Muscle of back (tissue), 11 donors: ENCODE data around the gene SAG. TPM values are rescaled to one million over a fixed set of nuclear protein-coding genes. Genes with fewer than 3 reads are reported as not detected.

Experiments
- DNase-seq, 3 donors: peaks; one replicate each; pipeline versions ENCODE4 v3.0.0 to v3.0.0-alpha.2; 2013
- polyA plus RNA-seq, 10 donors: library from polyadenylated mRNA; unstranded; fragments of 120-200 nt; gene quantifications; one replicate each; pipeline ENCODE4 v1.2.1, GENCODE V29; 2013; ENCODE audit not compliant: insufficient read length in 10 of 10

Gene SAG
- polyA plus RNA-seq, 10 donors = 0.04 to 0.20 (median 0.13) TPM

DNA sequence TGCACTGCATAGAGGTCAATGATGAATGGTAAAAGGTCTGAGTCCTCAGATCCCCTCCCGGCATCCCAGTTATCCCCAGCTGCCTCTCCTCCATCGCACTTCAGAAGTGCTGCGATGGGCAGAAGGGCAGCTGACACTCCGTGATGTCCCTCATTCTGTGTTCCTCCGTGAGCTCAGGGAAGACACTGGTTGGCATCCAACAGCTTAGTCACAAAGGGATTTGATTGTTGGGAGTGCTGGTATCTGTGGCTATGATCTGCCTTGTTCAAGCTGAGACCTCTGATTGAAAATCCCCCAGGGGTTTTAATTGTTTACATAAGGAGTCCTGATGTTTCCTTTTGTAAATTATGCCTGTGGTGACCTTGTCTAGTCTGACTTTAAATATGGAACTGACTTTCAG, 19.0 kb upstream of the SAG start:
- no peak for DNase-seq

DNA sequence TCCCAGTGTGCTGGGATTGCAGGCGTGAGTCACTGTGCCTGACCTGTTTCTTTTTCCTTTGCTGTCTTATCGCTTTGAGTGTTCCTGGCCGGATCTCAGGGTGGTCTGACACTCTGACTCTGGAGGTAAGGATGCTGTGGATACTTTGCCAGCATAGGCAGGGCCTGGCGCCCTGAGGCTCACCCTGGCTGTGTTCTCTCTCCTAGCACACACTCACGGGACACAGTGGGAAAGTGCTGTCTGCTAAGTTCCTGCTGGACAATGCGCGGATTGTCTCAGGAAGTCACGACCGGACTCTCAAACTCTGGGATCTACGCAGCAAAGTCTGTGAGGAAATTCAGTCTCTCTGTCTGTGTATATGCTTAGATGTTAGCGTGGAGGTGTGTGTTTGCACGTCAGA, 18.0 kb upstream of the SAG start:
- no peak for DNase-seq

DNA sequence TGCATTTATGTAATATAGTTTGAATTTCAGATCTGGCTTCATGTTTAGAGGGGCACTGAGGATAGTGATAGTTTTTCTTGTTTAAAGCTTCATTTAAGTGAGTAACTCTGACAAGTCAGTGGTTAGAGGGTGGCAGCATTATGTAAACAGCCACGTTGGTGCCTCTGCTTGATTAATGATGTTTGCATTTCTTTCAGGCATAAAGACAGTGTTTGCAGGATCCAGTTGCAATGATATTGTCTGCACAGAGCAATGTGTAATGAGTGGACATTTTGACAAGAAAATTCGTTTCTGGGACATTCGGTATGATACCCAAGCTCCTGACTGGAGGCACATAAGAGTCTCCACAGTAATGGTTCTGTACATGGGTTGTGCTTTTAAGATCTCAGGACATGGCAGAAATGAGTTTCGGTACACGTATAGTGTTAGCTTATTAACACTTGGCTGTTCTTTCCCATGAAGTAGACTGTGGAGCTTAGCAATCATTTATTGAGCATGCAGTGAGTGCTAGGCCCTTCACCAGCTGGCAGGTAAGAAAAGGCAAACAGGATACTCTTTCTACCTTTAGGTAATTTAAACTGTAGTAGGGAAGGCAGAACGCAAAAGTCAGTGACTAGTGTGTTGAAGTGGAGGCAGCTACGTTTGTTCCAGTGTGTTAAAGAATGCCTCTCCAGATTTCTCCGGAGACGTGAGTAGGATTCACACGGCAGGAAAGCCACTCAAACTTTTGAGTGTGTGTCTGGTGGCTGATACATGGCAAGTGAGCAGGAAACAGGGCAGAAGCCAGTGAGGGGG, 17.4 kb upstream of the SAG start:
- no peak for DNase-seq

DNA sequence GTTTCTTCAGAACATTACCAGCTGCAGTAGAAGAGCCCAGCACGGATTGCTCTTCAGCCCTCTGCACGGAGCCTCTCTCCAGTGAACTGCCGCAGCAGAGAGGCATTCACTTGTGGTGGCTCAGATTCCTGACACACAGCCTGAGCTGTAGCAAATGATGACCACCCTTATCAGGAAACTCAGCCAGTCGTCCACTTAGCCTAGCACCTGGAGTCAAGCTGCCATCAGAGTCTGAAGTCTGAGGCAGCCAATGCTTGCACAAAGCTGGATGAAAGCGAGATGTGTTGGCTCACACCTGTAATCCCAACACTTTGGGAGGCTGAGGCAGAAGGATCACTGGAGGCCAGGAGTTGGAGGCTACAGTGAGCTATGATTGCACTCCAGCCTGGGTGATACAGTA, 11.7 kb upstream of the SAG start:
- DNase-seq = no peak

DNA sequence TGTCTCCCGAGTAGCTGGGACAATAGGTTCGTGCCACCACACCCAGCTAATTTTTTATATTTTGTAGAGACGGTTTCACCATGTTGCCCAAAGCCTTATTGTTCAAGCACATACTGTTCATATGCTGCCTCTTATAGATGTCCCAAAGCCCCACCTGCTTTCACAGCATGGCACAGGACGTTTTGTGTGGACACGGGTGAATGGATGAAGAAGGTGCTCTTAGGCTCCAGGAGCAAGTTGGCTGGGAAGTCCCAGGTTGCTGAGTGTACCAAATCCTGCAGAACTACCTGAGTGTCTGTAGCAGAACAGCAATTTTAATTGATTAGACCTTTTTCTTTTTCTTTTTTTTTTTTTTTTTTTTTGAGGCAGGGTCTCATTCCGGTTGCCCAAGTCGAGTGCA, 10.5 kb upstream of the SAG start:
- DNase-seq = no peak

DNA sequence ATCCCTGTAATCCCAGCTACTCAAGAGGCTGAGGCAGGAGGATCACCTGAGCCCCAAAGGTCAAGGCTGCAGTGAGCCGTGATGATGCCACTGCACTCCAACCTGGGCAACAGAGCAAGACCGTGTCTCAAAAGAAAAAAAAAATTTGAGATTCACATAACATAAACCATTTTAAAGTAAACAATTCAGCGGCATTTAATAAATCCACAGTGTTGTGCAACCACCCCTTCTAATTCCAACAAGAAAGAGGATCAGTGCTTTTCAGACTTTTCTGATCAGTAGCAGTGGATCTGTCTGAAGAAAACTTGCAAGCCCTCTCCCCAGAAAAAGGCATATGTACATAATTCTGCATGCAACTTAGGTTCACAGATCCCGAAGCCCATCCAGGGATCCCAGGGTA, 7.2 kb upstream of the SAG start:
- DNase-seq = no peak

DNA sequence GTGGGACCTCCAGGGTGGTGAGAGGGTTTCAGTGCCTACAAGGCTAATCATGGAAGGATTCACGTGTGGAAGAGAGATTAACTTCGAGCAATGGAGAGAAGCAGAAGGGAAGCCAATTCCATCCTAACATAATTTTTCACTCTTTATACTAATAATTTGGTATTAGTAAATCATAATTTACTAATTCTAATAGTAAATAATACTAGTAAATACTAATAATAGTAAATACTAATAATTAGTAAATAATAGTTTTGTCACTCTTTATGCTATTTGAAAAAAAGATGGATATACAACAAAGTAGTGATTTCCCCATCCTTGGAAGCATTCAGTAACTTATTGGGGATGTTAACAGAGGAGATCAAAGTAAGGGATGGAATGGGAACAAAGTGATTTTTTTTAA, 6.4 kb upstream of the SAG start:
- DNase-seq = no peak

DNA sequence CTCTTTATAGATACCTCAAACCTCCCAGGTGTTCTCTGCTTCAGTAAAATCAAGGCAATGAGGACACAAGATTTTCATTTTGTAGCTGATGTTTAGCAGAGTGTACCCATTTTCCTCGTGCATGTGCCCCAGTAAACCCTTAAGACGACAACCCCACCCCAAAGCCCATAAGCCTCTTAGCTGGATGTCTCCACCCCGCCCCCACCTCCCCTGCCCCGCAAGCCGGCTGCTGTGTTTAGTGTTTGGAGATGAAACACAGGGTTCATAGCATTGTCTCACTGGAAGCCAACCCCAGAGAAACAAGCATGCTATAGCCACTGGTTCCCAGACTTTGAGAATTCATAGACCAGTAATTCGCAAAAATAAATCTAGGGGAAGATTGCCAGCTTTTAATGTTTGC, 5.8 kb upstream of the SAG start:
- no peak for DNase-seq

DNA sequence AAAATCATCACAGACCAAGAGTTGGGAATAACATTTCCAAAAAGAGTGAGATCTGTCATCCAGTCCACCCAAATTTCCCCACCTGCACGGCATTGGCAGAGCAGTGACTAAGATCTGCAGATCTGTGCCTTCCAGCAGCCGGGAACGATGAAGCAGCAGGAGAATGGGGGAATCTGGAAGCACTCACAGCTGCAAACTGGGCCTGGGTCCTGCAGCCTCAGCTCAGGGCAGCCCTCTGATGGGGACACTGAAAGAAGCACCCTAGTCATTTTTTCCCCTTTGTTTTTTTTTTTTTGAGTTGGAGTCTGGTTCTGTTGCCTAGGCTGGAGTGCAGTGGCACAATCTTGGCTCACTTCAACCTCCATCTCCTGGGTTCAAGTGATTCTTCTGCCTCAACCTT, 4.4 kb upstream of the SAG start:
- DNase-seq = no peak

DNA sequence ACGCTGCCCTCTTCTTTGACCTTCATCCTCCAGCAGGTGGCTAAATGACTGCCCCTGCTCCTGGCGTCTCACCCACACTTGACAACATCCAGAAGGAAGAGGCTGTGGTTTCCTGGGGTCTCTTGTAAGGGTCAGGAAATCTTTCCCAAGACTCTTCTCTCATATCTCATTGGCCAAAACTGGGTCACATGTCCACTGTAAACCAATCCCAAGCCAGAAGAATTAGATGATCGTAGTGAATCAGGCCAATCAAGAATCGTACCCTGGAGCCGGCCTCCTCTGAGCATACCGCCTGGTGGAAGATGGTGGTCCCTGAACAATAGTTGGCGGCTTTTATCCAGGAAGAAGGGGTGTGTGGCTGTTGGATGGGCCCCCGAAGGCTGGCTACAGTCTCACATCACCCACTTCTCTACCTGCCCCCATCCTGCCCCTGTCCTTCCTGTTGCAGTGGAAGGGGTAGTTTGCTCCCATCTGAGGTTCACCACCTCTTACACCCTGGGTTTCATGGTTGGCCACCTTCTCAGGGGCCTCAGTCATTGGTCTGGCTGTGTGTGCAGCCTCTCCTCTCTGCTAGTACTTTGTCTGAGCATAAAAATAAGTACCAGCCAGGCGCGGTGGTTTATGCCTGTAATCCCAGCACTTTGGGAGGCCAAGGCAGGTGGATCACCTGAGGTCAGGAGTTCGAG, 3.8 kb downstream of the SAG start:
- no peak for DNase-seq

DNA sequence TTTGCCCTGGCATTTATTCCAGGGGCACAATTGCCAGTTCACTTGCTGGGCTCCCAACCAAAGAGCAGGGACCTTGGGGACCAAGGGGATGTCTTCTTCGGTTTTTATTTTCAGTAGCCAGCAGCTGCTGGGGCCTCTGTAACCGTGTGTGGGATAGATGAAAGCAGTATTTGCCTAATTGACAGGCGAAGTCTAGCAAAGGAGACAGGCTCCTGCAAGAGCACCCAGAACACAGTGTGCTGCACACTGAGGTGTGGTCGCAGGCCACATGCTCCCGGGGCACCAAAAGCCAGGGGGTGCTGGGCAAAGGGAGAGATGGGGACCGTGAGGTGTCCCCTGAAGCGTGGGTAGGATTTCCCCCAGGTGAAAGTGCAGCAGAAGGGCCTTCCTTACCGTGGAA, 5.3 kb downstream of the SAG start:
- no peak for DNase-seq

DNA sequence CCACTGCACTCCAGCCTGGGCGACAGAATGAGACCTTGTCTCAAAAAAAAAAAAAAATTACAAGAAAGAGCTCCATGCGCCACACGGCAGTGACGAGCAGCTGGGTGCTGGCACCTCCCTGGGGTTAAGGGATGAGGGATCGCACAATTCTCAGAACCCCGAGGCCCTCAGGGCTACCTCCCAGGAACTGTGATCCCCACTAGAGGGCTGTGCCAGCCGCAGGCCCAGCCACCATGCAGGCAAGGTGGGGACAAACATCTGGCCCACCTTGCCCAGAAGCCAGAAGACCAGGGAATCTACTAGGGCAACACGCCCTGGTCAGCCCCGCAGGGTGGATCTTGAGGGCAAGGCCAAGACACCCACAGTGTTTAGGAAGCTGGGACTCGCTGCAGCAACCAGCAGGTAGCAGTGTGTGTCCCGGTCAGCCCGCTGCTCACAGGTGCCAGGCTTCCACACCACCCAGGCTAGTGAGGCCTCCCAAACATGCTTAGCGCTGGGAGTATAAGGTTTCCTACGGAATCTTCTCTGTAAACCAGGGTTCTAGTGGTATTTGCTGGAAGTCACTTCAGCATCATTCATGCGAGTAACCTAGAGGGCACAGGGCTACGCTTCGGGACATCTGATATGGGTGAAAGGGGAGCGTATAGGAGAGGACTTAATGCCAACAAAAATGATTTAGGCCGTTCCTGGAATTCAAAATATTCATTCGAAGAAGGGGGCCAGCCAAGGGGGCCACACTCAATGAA, 6.7 kb downstream of the SAG start:
- DNase-seq = no peak

DNA sequence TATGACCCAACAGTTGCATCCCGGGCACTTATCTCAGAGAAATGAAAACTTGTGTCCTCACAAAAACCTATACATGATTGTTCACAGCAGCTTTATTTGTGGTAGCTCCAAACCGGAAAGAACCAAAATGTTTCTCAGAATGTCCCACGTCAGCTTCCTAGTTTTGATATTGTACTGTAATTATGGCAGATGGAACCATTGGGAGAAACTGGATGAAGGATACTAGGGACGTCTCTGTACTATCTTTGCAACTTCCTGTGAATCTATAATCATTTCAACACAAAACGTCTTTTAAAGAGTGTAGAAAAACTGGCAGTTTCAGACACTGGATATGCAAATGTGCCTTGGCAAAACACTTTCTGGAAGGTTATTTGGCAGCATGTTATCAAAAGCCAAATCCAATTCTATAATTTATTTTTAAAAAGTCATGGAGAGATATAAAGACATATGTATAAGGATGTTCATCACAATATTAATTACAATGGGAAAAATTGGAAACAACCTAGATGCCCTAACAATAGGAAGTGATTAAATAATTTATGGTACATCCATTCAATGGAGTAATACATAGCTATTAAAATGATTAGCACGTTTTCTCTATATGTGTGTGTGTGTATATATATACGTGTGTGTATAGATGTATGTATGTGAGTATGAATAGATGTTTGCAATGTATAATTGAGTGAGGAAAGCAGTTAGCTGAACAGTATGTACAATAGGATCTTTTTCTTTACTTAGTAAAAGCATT, 9.8 kb downstream of the SAG start:
- no peak for DNase-seq

DNA sequence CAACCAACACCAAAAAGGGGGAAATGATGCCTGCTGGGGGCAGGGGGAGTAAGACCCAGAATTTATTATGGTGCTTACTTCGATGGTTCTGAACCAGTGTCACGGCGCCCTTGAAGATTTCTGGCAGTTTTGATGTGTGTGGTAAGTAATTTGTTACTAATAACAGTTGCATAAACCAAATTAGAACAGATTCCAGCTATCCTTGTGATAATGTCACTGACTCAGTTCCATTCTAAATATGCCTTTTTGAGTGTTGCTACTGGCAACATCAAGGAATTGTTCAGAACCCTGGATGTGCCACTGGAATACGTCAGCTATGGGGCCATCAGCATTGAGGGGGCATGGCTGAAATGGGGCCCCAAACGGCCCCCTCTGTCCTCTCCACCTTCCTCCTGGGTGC, 11.6 kb downstream of the SAG start:
- DNase-seq = no peak

DNA sequence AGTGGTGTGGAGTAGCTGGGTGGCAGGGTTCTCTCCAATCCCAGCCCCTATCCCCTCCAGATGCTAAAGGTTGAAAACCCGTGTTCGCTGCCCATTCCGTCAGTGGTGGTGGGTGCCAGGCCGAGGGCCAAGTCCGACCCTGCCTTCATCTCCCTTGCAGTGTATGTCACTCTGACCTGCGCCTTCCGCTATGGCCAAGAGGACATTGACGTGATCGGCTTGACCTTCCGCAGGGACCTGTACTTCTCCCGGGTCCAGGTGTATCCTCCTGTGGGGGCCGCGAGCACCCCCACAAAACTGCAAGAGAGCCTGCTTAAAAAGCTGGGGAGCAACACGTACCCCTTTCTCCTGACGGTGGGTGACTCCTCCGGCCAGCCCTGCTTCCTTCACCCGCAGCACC, 12.9 kb downstream of the SAG start:
- no peak for DNase-seq

DNA sequence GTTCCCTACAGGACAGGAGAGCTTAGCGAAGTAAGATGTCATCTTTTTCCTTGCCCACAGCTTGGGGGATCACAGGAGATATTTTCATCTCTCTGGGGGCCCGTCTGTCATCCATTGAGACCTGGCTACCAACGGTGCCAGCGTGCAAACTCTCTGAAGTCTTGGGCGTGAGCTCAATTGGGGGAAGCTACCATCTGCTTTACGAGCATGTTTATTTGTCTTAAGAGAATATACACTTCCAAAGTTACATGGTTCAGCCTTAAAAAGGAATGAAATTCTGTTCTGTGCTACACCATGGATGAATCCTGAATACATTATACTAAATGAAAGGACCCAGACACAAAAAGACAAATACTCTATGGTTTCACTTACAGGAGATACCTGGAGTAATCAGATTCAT, 13.6 kb downstream of the SAG start:
- no peak for DNase-seq

DNA sequence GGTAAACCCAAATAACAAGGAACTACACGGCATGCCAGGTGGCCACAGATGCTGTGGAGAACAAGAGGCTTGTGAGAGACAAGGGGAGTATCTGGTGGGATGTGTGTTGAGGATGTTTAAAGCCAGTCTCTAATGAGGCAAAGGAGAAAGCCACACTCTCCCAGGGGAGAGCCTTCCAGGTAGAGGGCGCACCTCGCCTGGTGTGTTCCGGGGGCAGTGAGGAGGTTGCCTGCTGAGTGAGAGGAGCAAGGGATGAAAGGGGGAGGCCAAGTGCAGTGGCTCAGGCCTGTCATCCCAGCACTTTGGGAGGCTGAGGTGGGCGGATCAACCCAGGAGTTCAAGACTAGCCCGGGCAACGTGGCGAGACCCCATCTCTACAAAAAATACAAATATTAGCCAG, 16.2 kb downstream of the SAG start:
- DNase-seq = no peak

DNA sequence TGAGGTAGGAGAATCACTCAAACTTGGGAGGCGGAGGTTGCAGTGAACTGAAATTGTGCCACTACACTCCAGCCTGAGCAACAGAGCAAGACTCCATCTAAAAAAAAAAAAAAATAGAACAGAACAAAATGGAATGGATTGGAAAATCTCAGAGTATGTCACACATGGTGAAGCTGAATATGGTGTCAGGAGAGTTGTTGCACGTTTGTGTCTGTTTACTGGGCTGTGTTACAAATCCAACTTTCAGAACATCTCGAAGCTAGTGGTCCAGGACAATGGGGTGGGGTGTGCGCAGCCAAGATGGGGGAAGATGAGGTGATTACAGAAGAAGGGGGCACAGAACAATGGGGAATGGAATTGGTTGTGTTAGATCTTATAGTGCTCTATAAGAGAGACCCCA, 17.6 kb downstream of the SAG start:
- DNase-seq = no peak

DNA sequence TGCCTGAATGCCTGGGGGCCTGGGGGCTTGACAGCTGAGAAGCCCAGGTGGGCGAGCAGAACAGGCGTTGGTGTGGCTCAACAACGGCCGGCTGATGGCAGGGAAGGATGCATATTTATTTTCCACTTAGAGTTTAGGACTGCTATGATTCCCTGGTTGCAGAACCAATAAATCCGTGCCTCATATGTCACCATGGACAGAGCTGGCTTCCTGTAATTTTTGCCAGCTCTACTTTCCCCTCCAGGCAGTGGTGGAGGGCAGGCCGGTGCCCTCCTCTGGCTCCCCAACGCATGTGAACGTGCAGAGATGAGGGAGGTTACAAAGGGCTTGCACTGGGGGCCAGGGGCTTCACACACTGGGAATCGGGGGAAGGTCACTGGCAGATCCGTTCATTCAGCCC, 18.2 kb downstream of the SAG start:
- DNase-seq = no peak

DNA sequence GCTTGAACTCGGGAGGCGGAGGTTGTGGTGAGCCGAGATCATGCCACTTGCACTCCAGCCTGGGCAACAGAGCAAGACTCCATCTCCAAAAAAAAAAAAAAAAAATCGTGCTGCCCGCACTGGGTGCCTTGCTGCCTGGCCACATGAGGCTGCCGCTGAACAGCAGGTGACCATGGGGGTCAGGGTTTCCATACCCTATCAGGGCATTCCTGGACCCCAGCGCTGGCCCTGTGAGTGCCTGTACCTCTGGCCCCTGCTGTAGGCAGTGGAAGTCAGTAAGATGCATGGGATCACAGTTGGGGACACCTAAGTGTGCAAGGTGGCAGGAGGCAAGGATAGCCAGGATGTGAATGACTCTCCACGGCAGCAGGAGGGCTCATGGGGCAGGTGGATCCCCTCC, 18.9 kb downstream of the SAG start:
- no peak for DNase-seq

DNA sequence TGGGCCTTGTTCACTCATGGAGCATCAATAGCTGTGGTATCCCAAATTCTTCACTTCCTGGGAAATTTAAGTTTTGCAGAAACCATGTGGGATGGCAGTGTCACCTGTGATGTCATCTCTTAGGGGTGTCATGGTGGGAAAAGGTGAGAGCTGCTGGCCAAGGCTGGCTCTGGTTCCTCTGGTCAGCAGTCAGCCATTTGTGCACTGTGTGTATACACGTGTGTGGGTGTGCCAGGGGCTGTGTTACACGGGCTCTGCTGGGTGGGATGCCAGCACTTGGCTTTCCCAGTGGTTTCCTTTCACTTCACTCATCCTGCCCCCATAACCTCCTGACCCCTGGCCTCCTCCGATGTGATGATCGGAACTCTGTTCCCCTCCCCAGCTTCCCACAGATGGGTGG, 21.3 kb downstream of the SAG start:
- no peak for DNase-seq

DNA sequence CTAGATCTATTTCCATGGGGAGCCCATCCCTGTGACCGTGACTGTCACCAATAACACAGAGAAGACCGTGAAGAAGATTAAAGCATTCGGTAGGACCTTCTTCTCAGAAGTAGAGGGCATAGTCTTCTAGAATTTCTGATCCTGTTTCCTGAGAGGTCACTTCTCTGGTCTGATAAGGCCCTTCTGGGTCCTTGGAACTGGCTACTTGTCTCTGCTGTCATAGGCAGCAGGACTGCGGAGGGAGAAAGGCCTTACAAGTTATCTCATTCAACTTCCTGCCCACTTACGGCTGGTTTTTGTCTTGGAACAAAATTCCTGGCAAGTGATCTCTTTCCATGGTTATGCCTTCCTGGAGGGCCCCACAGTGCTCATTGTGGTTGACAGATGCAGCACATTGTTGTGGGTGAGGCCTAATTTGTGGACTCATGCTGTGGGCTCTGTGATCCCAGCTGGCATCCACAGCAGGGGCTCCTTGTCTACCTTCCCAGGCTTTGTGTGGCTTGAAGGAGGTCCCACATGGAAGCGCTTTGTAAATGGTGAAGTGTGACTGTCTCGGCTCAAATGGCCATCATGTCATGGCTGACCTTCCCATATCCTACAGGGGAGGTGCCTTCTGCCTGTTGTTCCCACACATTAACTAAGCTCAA, 22.0 kb downstream of the SAG start:
- no peak for DNase-seq
